GM23248 (cell line): ENCODE data around the gene HOXD9. TPM values are rescaled to one million over a fixed set of nuclear protein-coding genes. Genes with fewer than 3 reads are reported as not detected.

Experiments used
- DNase-seq: peaks from one replicate; pipeline ENCODE4 v3.0.0-alpha.2; 2015
- H2AFZ ChIP-seq: fragments of 200-600 bp; sonication (generic); 2 replicates; pipeline ENCODE4 v1.6.1; 2016; ENCODE audit warnings: antibody characterized with exemption
- H3F3A ChIP-seq: fragments of 200-600 bp; sonication (generic); 2 replicates; pipeline ENCODE4 v1.6.1; 2016; ENCODE audit warnings: mild to moderate bottlenecking, antibody characterized with exemption, mixed run types; ENCODE audit not compliant: insufficient read depth
- H3K27ac ChIP-seq: fragments of 200-600 bp; sonication (generic); 2 replicates; pipeline ENCODE4 v1.5.1; 2016; ENCODE audit warnings: mild to moderate bottlenecking
- H3K27me3 ChIP-seq: fragments of 200-600 bp; sonication (generic); replicated peaks from 2 replicates; pipeline ENCODE4 v1.6.1; 2016; ENCODE audit warnings: mild to moderate bottlenecking; ENCODE audit not compliant: insufficient read depth
- H3K36me3 ChIP-seq: fragments of 200-600 bp; sonication (generic); 2 replicates; pipeline ENCODE4 v1.6.1; 2016; ENCODE audit warnings: low read depth, mild to moderate bottlenecking
- H3K4me1 ChIP-seq: fragments of 200-600 bp; sonication (generic); 2 replicates; pipeline ENCODE4 v1.6.1; 2016; ENCODE audit warnings: mild to moderate bottlenecking; ENCODE audit not compliant: insufficient read depth
- H3K4me2 ChIP-seq: fragments of 200-600 bp; sonication (generic); one replicate; pipeline ENCODE4 v1.6.1; 2016; ENCODE audit warnings: mild to moderate bottlenecking; ENCODE audit not compliant: unreplicated experiment
- H3K4me3 ChIP-seq: fragments of 200-600 bp; sonication (generic); 2 replicates; pipeline ENCODE4 v1.5.1; 2016; ENCODE audit warnings: mild to moderate bottlenecking
- H3K79me2 ChIP-seq: fragments of 200-600 bp; sonication (generic); 2 replicates; pipeline ENCODE4 v1.6.1; 2016; ENCODE audit warnings: mild to moderate bottlenecking; ENCODE audit not compliant: insufficient read depth
- H3K9ac ChIP-seq: fragments of 200-600 bp; sonication (generic); 2 replicates; pipeline ENCODE4 v1.6.1; 2016; ENCODE audit warnings: mild to moderate bottlenecking
- H3K9me2 ChIP-seq: fragments of 200-600 bp; sonication (generic); 2 replicates; pipeline ENCODE4 v1.6.1; 2016; ENCODE audit warnings: mixed run types, mild to moderate bottlenecking, moderate library complexity; ENCODE audit not compliant: insufficient read depth
- H3K9me3 ChIP-seq: fragments of 200-600 bp; sonication (generic); one replicate; pipeline ENCODE4 v1.6.1; 2017; ENCODE audit warnings: low read depth
- H4K20me1 ChIP-seq: fragments of 200-600 bp; sonication (generic); 2 replicates; pipeline ENCODE4 v1.6.0; 2016; ENCODE audit not compliant: insufficient read depth
- EZH2 ChIP-seq: fragments of 200-600 bp; sonication (generic); IDR thresholded peaks from 2 replicates; pipeline ENCODE4 v1.6.1; 2018; ENCODE audit warnings: antibody characterized with exemption, mild to moderate bottlenecking; ENCODE audit not compliant: insufficient read depth, poor library complexity, severe bottlenecking
- EZH2phosphoT487 ChIP-seq: fragments of 200-600 bp; sonication (generic); IDR thresholded peaks from 2 replicates; pipeline ENCODE4 v1.6.1; 2018; ENCODE audit warnings: antibody characterized with exemption, moderate library complexity, mild to moderate bottlenecking, low read depth; ENCODE audit not compliant: insufficient read depth
- WGBS, 2 experiments: methylation state at CpG; one replicate each; pipeline ENCODE4 v1.1.6; 2015 to 2017; ENCODE audit warnings: low lambda C conversion rate in 2 of 2, low coverage in 1 of 2; ENCODE audit errors: missing lambda C conversion rate in 2 of 2; 5-methylcytosine and 5-hydroxymethylcytosine counted together
- in situ Hi-C: fragments of 300-500 bp; cut with MboI; formaldehyde crosslinking; loops from 2 replicates; pipeline ENCODE4 v1.15.0; 2020
- polyA plus RNA-seq: library from polyadenylated mRNA; unstranded; fragments of >200 nt; fragmentation: Nextera tagmentation; extraction: Ambion mirVana; gene quantifications from 2 replicates; pipeline ENCODE4 v1.2.1, GENCODE V29; 2016
- total RNA-seq: library from RNA; depleted of rRNA; stranded (reverse); fragments of >200 nt; shearing (Covaris generic); gene quantifications from 2 replicates; pipeline ENCODE4 v1.2.3, GENCODE V29; 2014

HOXD9 gene
- total and polyA plus RNA-seq, 2 experiments from 2014 or later = 4.2 to 7.2 TPM

GRCh38 chr2:176079831-176080539 lies 42.5 kb upstream of the HOXD9 start:
- no peak for TF ChIP-seq EZH2
- TF ChIP-seq EZH2phosphoT487 = no peak
- Histone ChIP-seq H3K27ac (no peak overlapping the region), H3K36me3 (no peaks in the 10 kb centered on the region), H3K4me2 (peak overlapping the region; percentile 70), H2AFZ (peak overlapping the region; percentile 61), H3K9me2 (no peaks in the 10 kb centered on the region), H3F3A (no peaks in the 10 kb centered on the region), H3K9me3 (no peaks in the 10 kb centered on the region), H3K9ac (no peak overlapping the region), H3K4me3 (peak overlapping the region; percentile 63), H3K4me1 (no peaks in the 10 kb centered on the region), H3K27me3 (peaks cover 91% of the 10 kb centered on the region), H4K20me1 (no peaks in the 10 kb centered on the region), H3K79me2 (no peaks in the 10 kb centered on the region)
- in situ Hi-C loops = loop anchor here (5.0 to 10.0 kb wide), 2 partner anchors 393 to 715 kb away; no protein-coding TSS in a partner anchor
- DNase-seq = peak; percentile 91
- WGBS, 2 experiments = 2 to 3% methylated on average over 52 to 62 of the region's 86 CpGs

- H3K4me3 ChIP-seq = peak overlapping the region; percentile 63
These were observed 41.8 kb upstream of the HOXD9 start for GRCh38 chr2:176080540-176081375.

GRCh38 chr2:176081376-176081836 lies 41.1 kb upstream of the HOXD9 start:
- H3K36me3 ChIP-seq = no peaks in the 10 kb centered on the region
- H2AFZ ChIP-seq = no peak overlapping the region
- no peak overlapping the region for H3K9ac ChIP-seq
- H3K4me3 ChIP-seq = no peak overlapping the region
- H3K27me3 ChIP-seq = peaks cover 89% of the 10 kb centered on the region
- no peak overlapping the region for H3K27ac ChIP-seq
- WGBS, 2 experiments = 12 to 13% methylated on average over 17 of the region's 17 CpGs
- H4K20me1 ChIP-seq = no peaks in the 10 kb centered on the region
- no peaks in the 10 kb centered on the region for H3K79me2 ChIP-seq
- no peaks in the 10 kb centered on the region for H3K9me3 ChIP-seq
- no peak overlapping the region for H3K4me2 ChIP-seq
- TF ChIP-seq EZH2 (peak; percentile 99), EZH2phosphoT487 (no peak)
- in situ Hi-C loops = no loop called here
- no peaks in the 10 kb centered on the region for H3K4me1 ChIP-seq
- no peaks in the 10 kb centered on the region for H3K9me2 ChIP-seq
- DNase-seq = no peak
- no peaks in the 10 kb centered on the region for H3F3A ChIP-seq

More at GRCh38 chr2:176080540-176081375, 41.8 kb upstream of the HOXD9 start:
- Histone ChIP-seq H3K9ac (no peak overlapping the region), H3K27me3 (peaks cover 91% of the 10 kb centered on the region), H3K36me3 (no peaks in the 10 kb centered on the region), H3K9me2 (no peaks in the 10 kb centered on the region), H3K9me3 (no peaks in the 10 kb centered on the region), H4K20me1 (no peaks in the 10 kb centered on the region), H3K79me2 (no peaks in the 10 kb centered on the region), H3K4me2 (no peak overlapping the region), H3K27ac (no peak overlapping the region), H2AFZ (peak overlapping the region; percentile 50), H3K4me1 (no peaks in the 10 kb centered on the region), H3F3A (no peaks in the 10 kb centered on the region)
- in situ Hi-C loops = no loop called here
- DNase-seq = peak; percentile 75
- no peak; the same call in 1 of the 2 replicates for TF ChIP-seq EZH2phosphoT487
- no peak for TF ChIP-seq EZH2
- 11 to 13% methylated on average over 67 to 68 of the region's 68 CpGs for WGBS, 2 experiments

- Histone ChIP-seq H3K36me3 (no peaks in the 10 kb centered on the region), H3K9me3 (no peaks in the 10 kb centered on the region), H3K9ac (no peak overlapping the region), H3K4me3 (no peak overlapping the region), H3K4me2 (no peak overlapping the region), H4K20me1 (no peaks in the 10 kb centered on the region), H3K79me2 (no peaks in the 10 kb centered on the region), H3K27me3 (peaks cover 89% of the 10 kb centered on the region), H2AFZ (no peak overlapping the region), H3K9me2 (no peaks in the 10 kb centered on the region), H3K27ac (no peak overlapping the region), H3K4me1 (no peaks in the 10 kb centered on the region), H3F3A (no peaks in the 10 kb centered on the region)
- no peak for DNase-seq
- WGBS, 2 experiments = 16 to 20% methylated on average over 59 to 60 of the region's 62 CpGs
- in situ Hi-C loops = no loop called here
- TF ChIP-seq EZH2phosphoT487 (peak; percentile 60; the same call in 1 of the 2 replicates), EZH2 (no peak)
These were observed 40.5 kb upstream of the HOXD9 start for GRCh38 chr2:176081837-176082524.
